Muscle layer of duodenum (tissue), 2 donors: ENCODE data around the gene PBRM1.

ENCODE experiments used
- H3K27ac ChIP-seq: one replicate; pipeline ENCODE4 v1.7.0; 2013; ENCODE audit warnings: mild to moderate bottlenecking, low read length
- H3K27me3 ChIP-seq: one replicate; pipeline ENCODE4 v1.7.0; 2013; ENCODE audit warnings: low read depth, mild to moderate bottlenecking, control low read depth, low read length
- H3K36me3 ChIP-seq, 2 donors: one replicate each; pipeline ENCODE4 v1.7.0; 2013; ENCODE audit warnings: low read length in 2 of 2, control low read depth in 1 of 2, mild to moderate bottlenecking in 1 of 2; ENCODE audit not compliant: insufficient read depth in 2 of 2, control insufficient read depth in 1 of 2
- H3K4me1 ChIP-seq, 2 donors: one replicate each; pipeline ENCODE4 v1.7.0; 2013; ENCODE audit warnings: low read length in 2 of 2, mild to moderate bottlenecking in 2 of 2, control low read depth in 1 of 2, moderate library complexity in 1 of 2; ENCODE audit not compliant: insufficient read depth in 2 of 2, control insufficient read depth in 1 of 2
- H3K4me3 ChIP-seq, 2 donors: one replicate each; pipeline ENCODE4 v1.7.0; 2013; ENCODE audit warnings: low read length in 2 of 2, low read depth in 1 of 2, mild to moderate bottlenecking in 1 of 2
- H3K9me3 ChIP-seq, 2 donors: one replicate each; pipeline ENCODE4 v1.7.0; 2013; ENCODE audit warnings: low read length in 2 of 2, control low read depth in 1 of 2, mild to moderate bottlenecking in 1 of 2; ENCODE audit not compliant: control insufficient read depth in 1 of 2
- donor health status: healthy.

PBRM1 gene

GRCh38 chr3:52715714-52716305 is 30.1 kb upstream of the PBRM1 start:
- H3K4me3 ChIP-seq: no peak overlapping the region
- no peak overlapping the region for H3K27ac ChIP-seq
- no peaks in the 10 kb centered on the region for H3K9me3 ChIP-seq
- H3K36me3 ChIP-seq: peaks cover 0 to 8% of the 10 kb centered on the region in 2 donors
- H3K27me3 ChIP-seq: no peaks in the 10 kb centered on the region
- no peaks in the 10 kb centered on the region for H3K4me1 ChIP-seq

GRCh38 chr3:52714335-52715302 is 28.9 kb upstream of the PBRM1 start:
- Histone ChIP-seq H3K4me1 (no peaks in the 10 kb centered on the region), H3K36me3 (peaks cover 0 to 8% of the 10 kb centered on the region in 2 donors), H3K27ac (no peak overlapping the region), H3K27me3 (no peaks in the 10 kb centered on the region), H3K4me3 (no peak overlapping the region), H3K9me3 (no peaks in the 10 kb centered on the region)

- H3K4me1 ChIP-seq: peaks cover 3 to 7% of the 10 kb centered on the region in 2 donors
- peaks cover 3 to 11% of the 10 kb centered on the region in 2 donors for H3K36me3 ChIP-seq
- H3K27me3 ChIP-seq: no peaks in the 10 kb centered on the region
- H3K4me3 ChIP-seq: no peak overlapping the region
- H3K9me3 ChIP-seq: no peaks in the 10 kb centered on the region
- no peak overlapping the region for H3K27ac ChIP-seq
Measured at GRCh38 chr3:52712291-52713212, 26.8 kb upstream of the PBRM1 start.

GRCh38 chr3:52710512-52710911 is 24.8 kb upstream of the PBRM1 start:
- no peak overlapping the region for H3K27ac ChIP-seq

GRCh38 chr3:52707585-52707984 is 21.9 kb upstream of the PBRM1 start:
- no peaks in the 10 kb centered on the region for H3K9me3 ChIP-seq
- peak overlapping the region; percentile 22 to 97 for H3K4me3 ChIP-seq

More at GRCh38 chr3:52710512-52710911, 24.8 kb upstream of the PBRM1 start:
- Histone ChIP-seq H3K9me3 (no peaks in the 10 kb centered on the region), H3K4me1 (peaks cover 7 to 21% of the 10 kb centered on the region in 2 donors), H3K36me3 (peaks cover 7 to 12% of the 10 kb centered on the region in 2 donors), H3K27me3 (no peaks in the 10 kb centered on the region), H3K4me3 (no peak overlapping the region)

GRCh38 chr3:52705688-52706686 is 20.3 kb upstream of the PBRM1 start, which contains the start of the genes GLT8D1 and SPCS1:
Gene GLT8D1, minus strand, starts transcription at chr3:52705791. Its CDS starts 5,331 bp downstream, at chr3:52700460.
Gene SPCS1, plus strand, starts transcription at chr3:52706106. Its CDS starts 141 bp downstream, at chr3:52706247.
- no peaks in the 10 kb centered on the region for H3K27me3 ChIP-seq
- H3K9me3 ChIP-seq: no peaks in the 10 kb centered on the region
- H3K36me3 ChIP-seq: peaks cover 7 to 12% of the 10 kb centered on the region in 2 donors
- H3K4me1 ChIP-seq: peaks cover 19 to 42% of the 10 kb centered on the region in 2 donors
- H3K27ac ChIP-seq: peak within 1 kb of the TSS; percentile 78
- H3K4me3 ChIP-seq: peak within 1 kb of the TSS; percentile 74 to 97

More at GRCh38 chr3:52707585-52707984, 21.9 kb upstream of the PBRM1 start:
- Histone ChIP-seq H3K4me1 (peaks cover 19 to 38% of the 10 kb centered on the region in 2 donors), H3K27me3 (no peaks in the 10 kb centered on the region), H3K27ac (no peak overlapping the region), H3K36me3 (peaks cover 7 to 12% of the 10 kb centered on the region in 2 donors)

GRCh38 chr3:52705438-52705687 is 19.6 kb upstream of the PBRM1 start:
- Histone ChIP-seq H3K36me3 (peaks cover 7 to 12% of the 10 kb centered on the region in 2 donors), H3K4me1 (peaks cover 19 to 42% of the 10 kb centered on the region in 2 donors), H3K27me3 (no peaks in the 10 kb centered on the region), H3K9me3 (no peaks in the 10 kb centered on the region), H3K27ac (peak overlapping the region; percentile 78), H3K4me3 (peak overlapping the region; percentile 74 to 97)

- Histone ChIP-seq H3K27ac (peak overlapping the region; percentile 78), H3K4me1 (peaks cover 19 to 42% of the 10 kb centered on the region in 2 donors), H3K27me3 (no peaks in the 10 kb centered on the region), H3K36me3 (peaks cover 9 to 12% of the 10 kb centered on the region in 2 donors), H3K4me3 (peak overlapping the region; percentile 74 to 97), H3K9me3 (no peaks in the 10 kb centered on the region)
Measured at GRCh38 chr3:52704611-52705437, 19.1 kb upstream of the PBRM1 start.

- Histone ChIP-seq H3K4me1 (peaks cover 19 to 42% of the 10 kb centered on the region in 2 donors), H3K36me3 (peaks cover 13 to 20% of the 10 kb centered on the region in 2 donors), H3K27me3 (no peaks in the 10 kb centered on the region), H3K9me3 (no peaks in the 10 kb centered on the region), H3K4me3 (no peak overlapping the region), H3K27ac (no peak overlapping the region)
Measured at GRCh38 chr3:52703341-52703740, 17.6 kb upstream of the PBRM1 start.
